Activated T-cell treated with anti-CD3 and anti-CD28 coated beads for 1 hour (primary cell): ENCODE results near the gene FHIT.

Experiments
- DNase-seq: peaks from one replicate; pipeline ENCODE4 v3.0.0-alpha.2; 2020; ENCODE audit warnings: low read depth

FHIT gene

GRCh38 chr3:60325610-60326170, 925.6 kb downstream of the FHIT start:
- DNase-seq: no peak

GRCh38 chr3:60323651-60324050, 927.6 kb downstream of the FHIT start:
- DNase-seq: no peak

GRCh38 chr3:60323180-60323579, 928.1 kb downstream of the FHIT start:
- no peak for DNase-seq

- no peak for DNase-seq
These were observed 928.9 kb downstream of the FHIT start for GRCh38 chr3:60322298-60322856.

- no peak for DNase-seq
These were observed 931.9 kb downstream of the FHIT start for GRCh38 chr3:60319179-60319858.

- DNase-seq: no peak
These were observed 935.0 kb downstream of the FHIT start for GRCh38 chr3:60316121-60316797.

- DNase-seq: no peak
These were observed 937.2 kb downstream of the FHIT start for GRCh38 chr3:60313951-60314461.

- DNase-seq: no peak
These were observed 937.9 kb downstream of the FHIT start for GRCh38 chr3:60313231-60313798.

GRCh38 chr3:60309539-60310268, 941.5 kb downstream of the FHIT start:
- DNase-seq: no peak

GRCh38 chr3:60308808-60309207, 942.4 kb downstream of the FHIT start:
- DNase-seq: no peak

- no peak for DNase-seq
These were observed 943.6 kb downstream of the FHIT start for GRCh38 chr3:60307562-60308199.

- no peak for DNase-seq
These were observed 947.1 kb downstream of the FHIT start for GRCh38 chr3:60304112-60304511.

GRCh38 chr3:60303160-60303559, 948.1 kb downstream of the FHIT start:
- DNase-seq: no peak

GRCh38 chr3:60301142-60301541, 950.1 kb downstream of the FHIT start:
- no peak for DNase-seq

- no peak for DNase-seq
These were observed 953.1 kb downstream of the FHIT start for GRCh38 chr3:60298141-60298540.

- no peak for DNase-seq
These were observed 957.1 kb downstream of the FHIT start for GRCh38 chr3:60294181-60294580.

- DNase-seq: no peak
These were observed 960.1 kb downstream of the FHIT start for GRCh38 chr3:60291115-60291514.

GRCh38 chr3:60290122-60290492, 961.1 kb downstream of the FHIT start:
- no peak for DNase-seq

- no peak for DNase-seq
These were observed 961.7 kb downstream of the FHIT start for GRCh38 chr3:60289341-60290121.

- no peak for DNase-seq
These were observed 968.4 kb downstream of the FHIT start for GRCh38 chr3:60282866-60283265.

- no peak for DNase-seq
These were observed 969.3 kb downstream of the FHIT start for GRCh38 chr3:60281970-60282369.
